H9 (cell line): ENCODE results near the gene ATP2A1. TPM values are rescaled to one million over a fixed set of nuclear protein-coding genes. Genes with fewer than 3 reads are reported as not detected.
A peak's percentile ranks its signal among the peaks of the same experiment; 100 is the strongest.

Source experiments
- DNase-seq: peaks from one replicate; pipeline ENCODE4 v3.0.0-alpha.2; 2017
- H2AFZ ChIP-seq: one replicate; pipeline ENCODE4 v1.6.1; 2013; ENCODE audit warnings: mild to moderate bottlenecking, low read length, control low read depth, moderate library complexity
- H2AK5ac ChIP-seq: 2 replicates; pipeline ENCODE4 v1.6.1; 2013; ENCODE audit warnings: low read length, control low read depth, mixed read lengths; ENCODE audit not compliant: insufficient read length
- H2BK120ac ChIP-seq: one replicate; pipeline ENCODE4 v1.6.1; 2013; ENCODE audit warnings: low read depth, mild to moderate bottlenecking, low read length, control low read depth, inconsistent platforms; ENCODE audit not compliant: poor library complexity, severe bottlenecking
- H2BK12ac ChIP-seq: 2 replicates; pipeline ENCODE4 v1.6.1; 2013; ENCODE audit warnings: low read length, control low read depth, mixed read lengths, low read depth; ENCODE audit not compliant: insufficient read length
- H2BK15ac ChIP-seq: 2 replicates; pipeline ENCODE4 v1.6.1; 2013; ENCODE audit warnings: low read depth, low read length, control low read depth
- H2BK20ac ChIP-seq: one replicate; pipeline ENCODE4 v1.6.1; 2013; ENCODE audit warnings: low read depth, mild to moderate bottlenecking, low read length, control low read depth, inconsistent platforms; ENCODE audit not compliant: poor library complexity, severe bottlenecking
- H2BK5ac ChIP-seq: 2 replicates; pipeline ENCODE4 v1.6.1; 2013; ENCODE audit warnings: low read length, control low read depth, mixed read lengths; ENCODE audit not compliant: insufficient read length
- H3K14ac ChIP-seq: 2 replicates; pipeline ENCODE4 v1.6.1; 2013; ENCODE audit warnings: low read length, control low read depth; ENCODE audit not compliant: insufficient read depth
- H3K18ac ChIP-seq: 2 replicates; pipeline ENCODE4 v1.6.1; 2013; ENCODE audit warnings: low read depth, mild to moderate bottlenecking, mixed read lengths, low read length, control low read depth; ENCODE audit not compliant: insufficient read length
- H3K23ac ChIP-seq: 2 replicates; pipeline ENCODE4 v1.6.1; 2013; ENCODE audit warnings: low read length, control low read depth, mixed read lengths, low read depth; ENCODE audit not compliant: insufficient read length
- H3K23me2 ChIP-seq: 2 replicates; pipeline ENCODE4 v1.6.1; 2013; ENCODE audit warnings: low read depth, mild to moderate bottlenecking, mixed read lengths, low read length, control low read depth; ENCODE audit not compliant: insufficient read length, poor library complexity, severe bottlenecking
- H3K27ac ChIP-seq: 2 replicates; pipeline ENCODE4 v1.5.1; 2013; ENCODE audit warnings: low read length, control low read depth, mixed read lengths, low read depth; ENCODE audit not compliant: insufficient read length
- H3K27me3 ChIP-seq: 2 replicates; pipeline ENCODE4 v1.6.1; 2013; ENCODE audit warnings: low read length, control low read depth, inconsistent platforms; ENCODE audit not compliant: insufficient read depth
- H3K4ac ChIP-seq: 2 replicates; pipeline ENCODE4 v1.6.1; 2013; ENCODE audit warnings: low read depth, mild to moderate bottlenecking, control low read depth, inconsistent platforms, low read length, moderate library complexity
- H3K4me1 ChIP-seq: 2 replicates; pipeline ENCODE4 v1.6.1; 2013; ENCODE audit warnings: low read length, control low read depth, inconsistent platforms; ENCODE audit not compliant: insufficient read depth
- H3K4me2 ChIP-seq: 2 replicates; pipeline ENCODE4 v1.6.1; 2013; ENCODE audit warnings: low read length, control low read depth, mixed read lengths; ENCODE audit not compliant: insufficient read length, insufficient read depth
- H3K56ac ChIP-seq: 2 replicates; pipeline ENCODE4 v1.6.1; 2013; ENCODE audit warnings: low read depth, mild to moderate bottlenecking, mixed read lengths, low read length, control low read depth; ENCODE audit not compliant: insufficient read length
- H3K79me1 ChIP-seq: 2 replicates; pipeline ENCODE4 v1.6.1; 2013; ENCODE audit warnings: low read depth, mild to moderate bottlenecking, moderate library complexity, low read length, control low read depth, inconsistent platforms; ENCODE audit not compliant: insufficient read depth, poor library complexity, severe bottlenecking
- H3K79me2 ChIP-seq: 2 replicates; pipeline ENCODE4 v1.6.1; 2013; ENCODE audit warnings: low read length, control low read depth, inconsistent platforms; ENCODE audit not compliant: insufficient read depth
- H3K9ac ChIP-seq: 2 replicates; pipeline ENCODE4 v1.6.1; 2013; ENCODE audit warnings: low read length, control low read depth, mixed read lengths; ENCODE audit not compliant: insufficient read length; ENCODE audit errors: extremely low read depth
- H3K9me3 ChIP-seq: one replicate; pipeline ENCODE4 v1.6.1; 2013; ENCODE audit warnings: low read depth, low read length, inconsistent platforms; ENCODE audit not compliant: control insufficient read depth
- H3T11ph ChIP-seq: one replicate; pipeline ENCODE4 v1.6.1; 2013; ENCODE audit warnings: mild to moderate bottlenecking, low read length, control low read depth, inconsistent platforms
- H4K20me1 ChIP-seq: one replicate; pipeline ENCODE4 v1.6.1; 2013; ENCODE audit not compliant: control insufficient read depth, insufficient read length, insufficient read depth
- H4K5ac ChIP-seq: 2 replicates; pipeline ENCODE4 v1.6.1; 2013; ENCODE audit warnings: low read depth, mild to moderate bottlenecking, mixed read lengths, low read length, control low read depth; ENCODE audit not compliant: insufficient read length
- H4K8ac ChIP-seq: replicated peaks from 2 replicates; pipeline ENCODE4 v1.6.1; 2013; ENCODE audit warnings: low read length, control low read depth, mixed read lengths, low read depth; ENCODE audit not compliant: insufficient read length
- H4K91ac ChIP-seq: 2 replicates; pipeline ENCODE4 v1.6.1; 2013; ENCODE audit warnings: low read depth, mild to moderate bottlenecking, moderate library complexity, mixed read lengths, low read length, control low read depth; ENCODE audit not compliant: insufficient read length
- H3K27ac Mint-ChIP-seq, 3 experiments: 2 replicates in 2 of 3; 3 replicates in 1 of 3; pipeline ENCODE4 v1.8.0; 2020 to 2021; ENCODE audit warnings: mixed read lengths in 3 of 3, mild to moderate bottlenecking in 1 of 3, moderate library complexity in 1 of 3
- H3K27me3 Mint-ChIP-seq: 2 replicates; pipeline ENCODE4 v1.8.0; 2021; ENCODE audit warnings: low read depth, mild to moderate bottlenecking, moderate library complexity, mixed read lengths
- H3K36me3 Mint-ChIP-seq, 3 experiments: 2 replicates in 2 of 3; 3 replicates in 1 of 3; pipeline ENCODE4 v1.8.0; 2020 to 2021; ENCODE audit warnings: low read depth in 3 of 3, mixed read lengths in 3 of 3; ENCODE audit not compliant: insufficient read depth in 1 of 3
- H3K4me1 Mint-ChIP-seq, 2 experiments: 2 replicates each; pipeline ENCODE4 v1.8.0; 2020; ENCODE audit warnings: mixed read lengths in 2 of 2
- H3K4me3 Mint-ChIP-seq, 2 experiments: 2 replicates in 1 of 2; 3 replicates in 1 of 2; pipeline ENCODE4 v1.8.0; 2020 to 2021; ENCODE audit warnings: mild to moderate bottlenecking in 2 of 2, mixed read lengths in 2 of 2, moderate library complexity in 1 of 2
- H3K9me3 Mint-ChIP-seq, 2 experiments: 2 replicates in 1 of 2; 3 replicates in 1 of 2; pipeline ENCODE4 v1.8.0; 2020; ENCODE audit warnings: mild to moderate bottlenecking in 2 of 2, mixed read lengths in 2 of 2, moderate library complexity in 1 of 2
- WGBS: extraction: QIAGEN DNeasy Blood & Tissue Kit; methylation state at CpG from one replicate; pipeline ENCODE4 v1.1.7; 2013; ENCODE audit warnings: missing lambda C conversion rate, low lambda C conversion rate, mixed read lengths; ENCODE audit not compliant: insufficient read length; ENCODE audit errors: extremely low coverage; 5-methylcytosine and 5-hydroxymethylcytosine counted together
- total RNA-seq: library from RNA; stranded (reverse); gene quantifications from 2 replicates; pipeline ENCODE4 v1.2.1, GENCODE V29; 2021
- TF ChIP-seq, protein P1 (sequence below): fragments of 200-600 bp; sonication (generic); conservative IDR thresholded peaks from 3 replicates; pipeline ENCODE4 v1.8.0; 2021; ENCODE audit warnings: antibody characterized with exemption, mild to moderate bottlenecking

Gene ATP2A1
- total RNA-seq, 1 experiment from 2014 or later = 4.6 TPM

GRCh38 chr16:28836761-28837064 lies 41.6 kb upstream of the ATP2A1 start:
- Histone ChIP-seq H4K20me1 (no peaks in the 10 kb centered on the region), H3K79me2 (no peaks in the 10 kb centered on the region), H3T11ph (no peak overlapping the region), H4K8ac (no peak overlapping the region), H3K14ac (no peak overlapping the region), H2BK120ac (no peak overlapping the region), H3K27me3 (no peaks in the 10 kb centered on the region), H3K23me2 (no peaks in the 10 kb centered on the region), H3K4me2 (no peak overlapping the region), H3K4me1 (no peaks in the 10 kb centered on the region), H3K23ac (no peak overlapping the region), H2AK5ac (no peak overlapping the region), H3K9ac (no peak overlapping the region), H3K56ac (no peak overlapping the region), H2BK12ac (no peak overlapping the region), H4K91ac (no peak overlapping the region), H3K27ac (no peak overlapping the region), H3K4ac (no peak overlapping the region), H2BK20ac (no peak overlapping the region), H2BK15ac (no peak overlapping the region), H3K18ac (no peak overlapping the region), H2BK5ac (no peak overlapping the region), H4K5ac (no peak overlapping the region), H3K9me3 (no peaks in the 10 kb centered on the region), H3K79me1 (no peaks in the 10 kb centered on the region), H2AFZ (no peak overlapping the region)
- H3K4me3 Mint-ChIP-seq = no peak overlapping the region
- TF ChIP-seq, protein P1, sequence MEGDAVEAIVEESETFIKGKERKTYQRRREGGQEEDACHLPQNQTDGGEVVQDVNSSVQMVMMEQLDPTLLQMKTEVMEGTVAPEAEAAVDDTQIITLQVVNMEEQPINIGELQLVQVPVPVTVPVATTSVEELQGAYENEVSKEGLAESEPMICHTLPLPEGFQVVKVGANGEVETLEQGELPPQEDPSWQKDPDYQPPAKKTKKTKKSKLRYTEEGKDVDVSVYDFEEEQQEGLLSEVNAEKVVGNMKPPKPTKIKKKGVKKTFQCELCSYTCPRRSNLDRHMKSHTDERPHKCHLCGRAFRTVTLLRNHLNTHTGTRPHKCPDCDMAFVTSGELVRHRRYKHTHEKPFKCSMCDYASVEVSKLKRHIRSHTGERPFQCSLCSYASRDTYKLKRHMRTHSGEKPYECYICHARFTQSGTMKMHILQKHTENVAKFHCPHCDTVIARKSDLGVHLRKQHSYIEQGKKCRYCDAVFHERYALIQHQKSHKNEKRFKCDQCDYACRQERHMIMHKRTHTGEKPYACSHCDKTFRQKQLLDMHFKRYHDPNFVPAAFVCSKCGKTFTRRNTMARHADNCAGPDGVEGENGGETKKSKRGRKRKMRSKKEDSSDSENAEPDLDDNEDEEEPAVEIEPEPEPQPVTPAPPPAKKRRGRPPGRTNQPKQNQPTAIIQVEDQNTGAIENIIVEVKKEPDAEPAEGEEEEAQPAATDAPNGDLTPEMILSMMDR = no peak
- no CpG with 5 or more reads among the region's 8 CpGs for WGBS
- H3K27me3 Mint-ChIP-seq = no peaks in the 10 kb centered on the region; the same call in 1 of the 2 replicates
- H3K4me1 Mint-ChIP-seq = no peaks in the 10 kb centered on the region
- H3K36me3 Mint-ChIP-seq = peaks cover 41 to 81% (median 68%) of the 10 kb centered on the region in 3 experiments
- peak overlapping the region in 1 of 3 experiments; percentile 59; a peak in 1 of 7 replicates for H3K27ac Mint-ChIP-seq
- H3K9me3 Mint-ChIP-seq = no peaks in the 10 kb centered on the region
- DNase-seq = no peak
